Gastroesophageal sphincter (tissue), 4 donors: ENCODE measurements around the gene SLC7A7. TPM values are rescaled to one million over a fixed set of nuclear protein-coding genes. Genes with fewer than 3 reads are reported as not detected.

Experiments used
- ATAC-seq: fragments of 150-250 bp; one replicate; pipeline ENCODE4 v1.9.1; 2016; ENCODE audit warnings: mild to moderate bottlenecking, moderate library complexity
- H3K27ac ChIP-seq, 4 donors: fragments of 200-600 bp; sonication (generic) in 3 of 4; 1 replicate in 3 of 4; 2 replicates in 1 of 4; pipeline ENCODE4 v1.5.1; 2016 to 2019
- H3K27me3 ChIP-seq: fragments of 200-600 bp; sonication (generic); one replicate; pipeline ENCODE4 v1.5.1; 2019
- H3K36me3 ChIP-seq, 2 donors: fragments of 200-600 bp; sonication (generic); one replicate each; pipeline ENCODE4 v1.5.1; 2019; ENCODE audit warnings: control low read depth in 1 of 2
- H3K4me1 ChIP-seq, 3 donors: fragments of 200-600 bp; sonication (generic); 1 replicate in 2 of 3; 2 replicates in 1 of 3; pipeline ENCODE4 v1.5.1; 2016 to 2019; ENCODE audit warnings: control low read depth in 2 of 3
- H3K4me3 ChIP-seq, 2 donors: fragments of 200-600 bp; sonication (generic); one replicate each; pipeline ENCODE4 v1.5.1; 2019; ENCODE audit warnings: mild to moderate bottlenecking in 1 of 2, moderate library complexity in 1 of 2
- H3K9me3 ChIP-seq, 3 donors: fragments of 200-600 bp; sonication (generic); one replicate each; pipeline ENCODE4 v1.5.1; 2017 to 2019; ENCODE audit warnings: control low read depth in 2 of 3
- EP300 ChIP-seq: sonication (generic); formaldehyde crosslinking; IDR thresholded peaks from one replicate; pipeline ENCODE4 v1.6.1; 2017; ENCODE audit warnings: antibody characterized with exemption, mild to moderate bottlenecking
- POLR2A ChIP-seq, 2 donors: fragments of 450-650 bp; IDR thresholded peaks; one replicate each; pipeline ENCODE4 v1.6.1; 2017; ENCODE audit warnings: antibody characterized with exemption in 2 of 2, mild to moderate bottlenecking in 2 of 2, moderate library complexity in 1 of 2
- POLR2AphosphoS5 ChIP-seq: sonication (generic); formaldehyde crosslinking; IDR thresholded peaks from one replicate; pipeline ENCODE4 v1.6.1; 2017; ENCODE audit warnings: antibody characterized with exemption
- whole genome bisulfite sequencing, 2 donors: methylation state at CpG; one replicate each; pipeline ENCODE4 v1.1.5; 2018; ENCODE audit warnings: low coverage in 1 of 2; 5-methylcytosine and 5-hydroxymethylcytosine counted together
- total RNA-seq, 4 donors: library from RNA; depleted of rRNA; stranded (reverse); fragments of >200 nt; gene quantifications; one replicate each; pipeline ENCODE4 v1.1.0, GENCODE V29; 2016
- TF ChIP-seq, protein P1 (sequence below), 4 experiments: fragments of 200-600 bp in 2 of 4; fragments of 450-650 bp in 2 of 4; sonication (generic) in 1 of 4; IDR thresholded peaks; one replicate each; pipeline ENCODE4 v1.5.1; 2017 to 2019; ENCODE audit warnings: antibody characterized with exemption in 4 of 4, mild to moderate bottlenecking in 2 of 4, moderate library complexity in 2 of 4

Gene SLC7A7
- total RNA-seq, 4 donors from 2014 or later = 8.1 to 36.6 (median 23.4) TPM

GRCh38 chr14:22843123-22843925, 28.1 kb upstream of the SLC7A7 start:
- peaks cover 0 to 66% of the 10 kb centered on the region in 2 donors for H3K36me3 ChIP-seq
- no peaks in the 10 kb centered on the region for H3K9me3 ChIP-seq
- H3K27ac ChIP-seq = peak overlapping the region in 3 of 4 donors; percentile 27 to 90 (median 51)
- WGBS, 2 donors = 84 to 85% methylated on average over 12 to 16 of the region's 21 CpGs
- TF ChIP-seq, protein P1, sequence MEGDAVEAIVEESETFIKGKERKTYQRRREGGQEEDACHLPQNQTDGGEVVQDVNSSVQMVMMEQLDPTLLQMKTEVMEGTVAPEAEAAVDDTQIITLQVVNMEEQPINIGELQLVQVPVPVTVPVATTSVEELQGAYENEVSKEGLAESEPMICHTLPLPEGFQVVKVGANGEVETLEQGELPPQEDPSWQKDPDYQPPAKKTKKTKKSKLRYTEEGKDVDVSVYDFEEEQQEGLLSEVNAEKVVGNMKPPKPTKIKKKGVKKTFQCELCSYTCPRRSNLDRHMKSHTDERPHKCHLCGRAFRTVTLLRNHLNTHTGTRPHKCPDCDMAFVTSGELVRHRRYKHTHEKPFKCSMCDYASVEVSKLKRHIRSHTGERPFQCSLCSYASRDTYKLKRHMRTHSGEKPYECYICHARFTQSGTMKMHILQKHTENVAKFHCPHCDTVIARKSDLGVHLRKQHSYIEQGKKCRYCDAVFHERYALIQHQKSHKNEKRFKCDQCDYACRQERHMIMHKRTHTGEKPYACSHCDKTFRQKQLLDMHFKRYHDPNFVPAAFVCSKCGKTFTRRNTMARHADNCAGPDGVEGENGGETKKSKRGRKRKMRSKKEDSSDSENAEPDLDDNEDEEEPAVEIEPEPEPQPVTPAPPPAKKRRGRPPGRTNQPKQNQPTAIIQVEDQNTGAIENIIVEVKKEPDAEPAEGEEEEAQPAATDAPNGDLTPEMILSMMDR (IDR thresholded peaks at IDR 0.05) = no peak
- TF ChIP-seq EP300 (no peak), POLR2A (IDR thresholded peaks at IDR 0.05) (no peak), POLR2AphosphoS5 (no peak)
- no peaks in the 10 kb centered on the region for H3K27me3 ChIP-seq
- H3K4me1 ChIP-seq = peaks cover 0 to 98% (median 37%) of the 10 kb centered on the region in 3 donors
- H3K4me3 ChIP-seq = no peak overlapping the region
- no peak for ATAC-seq

GRCh38 chr14:22842211-22843122, 27.2 kb upstream of the SLC7A7 start:
- Histone ChIP-seq H3K9me3 (no peaks in the 10 kb centered on the region), H3K4me1 (peaks cover 0 to 97% (median 28%) of the 10 kb centered on the region in 3 donors), H3K27me3 (no peaks in the 10 kb centered on the region), H3K36me3 (peaks cover 0 to 66% of the 10 kb centered on the region in 2 donors), H3K27ac (peak overlapping the region in 3 of 4 donors; percentile 27 to 90 (median 51)), H3K4me3 (no peak overlapping the region)
- 80 to 100% methylated on average over 1 to 14 of the region's 28 CpGs for WGBS, 2 donors
- TF ChIP-seq, protein P1 (IDR thresholded peaks at IDR 0.05) = no peak
- no peak for TF ChIP-seq POLR2A (IDR thresholded peaks at IDR 0.05)
- TF ChIP-seq EP300 = no peak
- TF ChIP-seq POLR2AphosphoS5 = no peak
- no peak for ATAC-seq

DNA sequence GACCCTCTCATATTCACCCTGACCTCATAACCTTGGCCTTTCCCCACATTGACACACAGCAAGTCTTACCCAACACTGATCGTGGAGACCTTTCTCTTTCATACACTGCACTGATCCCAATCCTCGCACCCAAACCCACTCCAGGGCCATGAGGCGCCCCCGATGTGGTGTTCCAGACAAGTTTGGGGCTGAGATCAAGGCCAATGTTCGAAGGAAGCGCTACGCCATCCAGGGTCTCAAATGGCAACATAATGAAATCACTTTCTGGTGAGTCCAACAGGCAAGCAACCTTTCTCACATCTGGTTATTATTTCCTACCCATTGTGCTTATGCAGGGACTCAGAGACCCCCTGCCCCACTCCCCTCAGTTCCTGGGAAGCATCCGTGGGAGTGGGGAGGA, 26.5 kb upstream of the SLC7A7 start:
- H3K36me3 ChIP-seq = peaks cover 0 to 62% of the 10 kb centered on the region in 2 donors
- H3K27ac ChIP-seq = peak overlapping the region in 3 of 4 donors; percentile 39 to 90 (median 51)
- H3K4me1 ChIP-seq = peaks cover 0 to 90% (median 21%) of the 10 kb centered on the region in 3 donors
- no peaks in the 10 kb centered on the region for H3K27me3 ChIP-seq
- TF ChIP-seq, protein P1 (IDR thresholded peaks at IDR 0.05) = no peak
- TF ChIP-seq EP300 (no peak), POLR2AphosphoS5 (no peak), POLR2A (IDR thresholded peaks at IDR 0.05) (no peak)
- H3K4me3 ChIP-seq = no peak overlapping the region
- WGBS, 2 donors = 85% methylated on average over 5 of the region's 8 CpGs; no CpG with 5 or more reads in 1 of the 2 donors
- ATAC-seq = no peak
- no peaks in the 10 kb centered on the region for H3K9me3 ChIP-seq

DNA sequence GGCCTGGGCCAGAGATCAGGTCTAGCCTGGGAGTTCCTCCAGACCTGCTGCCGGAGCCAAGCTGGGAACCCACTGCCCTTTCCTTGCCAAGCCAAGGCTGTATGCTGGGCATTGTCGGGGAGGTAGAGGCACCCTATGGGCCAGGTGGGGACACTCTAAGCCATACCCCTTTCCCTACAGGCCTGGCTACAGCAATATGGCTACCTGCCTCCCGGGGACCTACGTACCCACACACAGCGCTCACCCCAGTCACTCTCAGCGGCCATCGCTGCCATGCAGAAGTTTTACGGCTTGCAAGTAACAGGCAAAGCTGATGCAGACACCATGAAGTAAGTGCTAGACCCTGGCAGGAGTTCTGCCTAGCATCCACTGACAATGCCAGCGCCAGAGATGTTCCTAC, 26.1 kb upstream of the SLC7A7 start:
- no peaks in the 10 kb centered on the region for H3K27me3 ChIP-seq
- H3K4me3 ChIP-seq = no peak overlapping the region
- H3K9me3 ChIP-seq = no peaks in the 10 kb centered on the region
- H3K4me1 ChIP-seq = peaks cover 0 to 86% (median 17%) of the 10 kb centered on the region in 3 donors
- TF ChIP-seq, protein P1 (IDR thresholded peaks at IDR 0.05) = no peak
- TF ChIP-seq EP300 = no peak
- no peak for ATAC-seq
- H3K36me3 ChIP-seq = peaks cover 0 to 57% of the 10 kb centered on the region in 2 donors
- H3K27ac ChIP-seq = peak overlapping the region in 3 of 4 donors; percentile 39 to 90 (median 51)
- 67 to 78% methylated on average over 1 to 3 of the region's 9 CpGs for WGBS, 2 donors
